Stimulated activated CD8-positive, alpha-beta memory T cell treated with anti-CD3 and anti-CD28 coated beads, Interleukin-12 subunit alpha, Interleukin-12 subunit beta, amount 100 ng/mL, for 24 hours (primary cell): Measurements from ENCODE around the gene SEC24D.
"Not testable (repeated sequence)": the region's sequence is repeated elsewhere in the genome, so short reads cannot be mapped to it uniquely, and the experiment has no call there.

Experiments
- DNase-seq: peaks from one replicate; pipeline ENCODE4 v3.0.0-alpha.2; 2020; ENCODE audit errors: extremely low read depth

Gene SEC24D

GRCh38 chr4:118811832-118812231 lies 24.1 kb downstream of the SEC24D start:
- DNase-seq: no peak

DNA sequence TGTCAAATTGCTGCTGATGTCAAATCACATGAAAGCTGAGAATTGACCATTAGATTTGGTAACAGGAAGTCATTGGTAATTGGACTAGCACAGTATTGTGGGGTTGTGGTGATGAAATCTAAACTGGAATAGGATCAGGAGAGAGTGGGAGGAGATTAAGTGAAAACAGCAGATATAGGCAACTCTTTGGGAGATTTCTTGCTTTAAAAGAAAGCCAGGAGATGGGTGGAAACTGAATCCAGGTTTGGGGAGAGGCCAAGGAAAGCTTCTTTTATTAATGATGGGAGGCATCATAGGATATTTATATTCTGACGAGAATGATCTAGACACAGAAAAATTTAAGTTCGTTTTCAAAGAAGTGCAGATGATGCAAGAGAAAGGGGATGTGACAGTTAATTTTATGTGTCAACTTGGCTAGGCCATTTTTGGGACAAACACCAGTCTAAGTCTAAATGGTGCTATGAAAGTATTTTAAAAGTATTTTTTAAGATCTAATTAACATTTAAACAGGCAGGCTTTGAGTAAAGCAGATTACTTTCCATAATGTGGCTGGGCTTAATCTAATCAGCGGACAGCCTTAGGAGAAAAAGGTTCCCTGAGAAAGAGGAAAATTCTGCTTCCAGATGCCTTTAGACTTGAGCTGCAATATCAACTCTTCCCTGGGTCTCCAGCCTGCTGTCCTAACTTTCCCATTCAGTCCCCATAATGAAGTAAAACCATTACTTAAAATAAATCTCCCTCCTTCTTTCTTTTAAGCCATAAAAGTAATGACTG lies 24.7 kb downstream of the SEC24D start:
- DNase-seq: no peak

- no peak for DNase-seq
These were observed 28.3 kb downstream of the SEC24D start for GRCh38 chr4:118807659-118808058.

GRCh38 chr4:118803253-118803652 lies 32.7 kb downstream of the SEC24D start:
- no peak for DNase-seq

- no peak for DNase-seq
These were observed 33.9 kb downstream of the SEC24D start for GRCh38 chr4:118801895-118802575.

- DNase-seq: no peak
These were observed 36.5 kb downstream of the SEC24D start for GRCh38 chr4:118799231-118799942.

DNA sequence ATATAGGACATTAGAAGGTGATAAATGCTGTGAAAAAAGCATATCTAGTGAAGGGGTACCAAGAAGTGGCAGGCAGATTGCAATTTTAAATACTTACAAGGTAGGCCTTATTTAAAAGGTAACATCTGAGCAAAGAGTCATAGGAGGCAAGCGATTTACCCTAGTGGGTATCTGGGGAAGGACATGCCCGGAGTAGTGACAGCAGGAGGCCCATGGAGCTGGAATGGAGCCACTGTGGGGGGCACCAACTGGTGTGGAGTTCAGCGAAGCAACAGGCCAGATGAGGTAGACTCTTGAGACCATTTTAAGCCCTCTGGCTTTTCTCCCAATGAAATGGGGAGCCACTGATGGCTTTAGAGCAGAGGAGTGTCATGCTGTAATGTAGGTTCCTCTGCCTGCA lies 37.3 kb downstream of the SEC24D start:
- DNase-seq: no peak

GRCh38 chr4:118797558-118798142 lies 38.3 kb downstream of the SEC24D start:
- DNase-seq: no peak

- not testable (repeated sequence) for DNase-seq
These were observed 44.1 kb downstream of the SEC24D start for GRCh38 chr4:118791690-118792446.

- no peak for DNase-seq
These were observed 45.4 kb downstream of the SEC24D start for GRCh38 chr4:118790544-118790943.

DNA sequence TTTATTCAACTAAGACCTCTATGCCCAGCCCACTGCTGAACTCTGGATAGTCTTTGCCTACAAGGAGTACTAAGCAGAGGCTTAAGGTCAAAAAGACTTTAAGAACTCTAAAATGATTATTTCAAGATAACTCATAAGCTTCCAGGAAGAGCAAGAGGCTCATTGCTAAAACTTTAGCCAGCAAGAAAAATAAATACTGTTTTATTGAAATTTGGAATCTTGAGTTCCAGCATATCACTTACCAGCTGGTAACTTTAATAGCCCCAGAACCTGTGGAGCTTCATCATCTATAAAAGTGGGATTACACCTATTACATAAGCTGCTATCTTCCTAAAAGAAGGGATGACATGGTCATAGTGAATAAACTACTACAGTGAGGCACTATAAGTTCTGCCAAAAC lies 47.0 kb downstream of the SEC24D start:
- DNase-seq: no peak

GRCh38 chr4:118787844-118788380 lies 48.0 kb downstream of the SEC24D start:
- no peak for DNase-seq

- DNase-seq: no peak
These were observed 51.1 kb downstream of the SEC24D start for GRCh38 chr4:118784776-118785175.

GRCh38 chr4:118783887-118784286 lies 52.0 kb downstream of the SEC24D start:
- no peak for DNase-seq

DNA sequence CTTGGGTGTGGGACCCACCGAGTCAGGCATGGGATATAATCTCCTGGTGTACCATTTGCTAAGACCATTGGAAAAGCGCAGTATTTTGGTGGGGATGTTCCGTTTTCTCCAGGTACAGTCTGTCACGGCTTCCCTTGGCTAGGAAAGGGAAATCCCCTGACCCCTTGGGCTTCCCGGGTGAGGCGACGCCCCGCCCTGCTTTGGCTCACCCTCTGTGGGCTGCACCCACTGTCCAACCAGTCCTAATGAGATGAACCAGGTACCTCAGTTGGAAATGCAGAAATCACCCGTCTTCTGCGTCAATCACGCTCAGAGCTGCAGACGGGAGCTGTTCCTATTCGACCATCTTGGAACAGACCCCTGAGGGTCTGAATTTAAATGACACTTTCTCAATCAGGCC lies 53.0 kb downstream of the SEC24D start:
- DNase-seq: not testable (repeated sequence)

GRCh38 chr4:118777649-118778048 lies 58.3 kb downstream of the SEC24D start:
- DNase-seq: not testable (repeated sequence)

DNA sequence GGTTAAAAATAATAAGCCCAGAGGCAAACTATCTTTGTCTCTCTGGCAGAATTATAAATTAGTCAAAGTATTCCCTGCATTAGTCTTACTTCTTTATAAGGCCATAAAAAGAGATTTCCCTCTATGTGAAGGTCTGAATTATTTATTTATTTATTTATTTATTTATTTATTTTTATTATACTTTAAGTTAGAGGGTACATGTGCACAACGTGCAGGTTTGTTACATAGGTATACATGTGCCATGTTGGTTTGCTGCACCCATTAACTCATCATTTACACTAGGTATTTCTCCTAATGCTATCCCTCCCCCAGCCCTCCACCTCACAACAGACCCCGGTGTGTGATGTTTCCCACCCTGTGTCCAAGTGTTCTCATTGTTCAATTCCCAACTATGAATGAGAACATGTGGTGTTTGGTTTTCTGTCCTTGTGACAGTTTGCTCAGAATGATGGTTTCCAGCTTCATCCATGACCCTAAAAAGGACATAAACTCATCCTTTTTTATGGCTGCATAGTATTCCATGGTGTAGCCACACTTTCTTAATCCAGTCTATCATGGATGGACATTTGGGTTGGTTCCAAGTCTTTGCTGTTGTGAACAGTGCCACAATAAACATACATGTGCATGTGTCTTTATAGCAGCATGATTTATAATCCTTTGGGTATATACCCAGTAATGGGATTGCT lies 58.8 kb downstream of the SEC24D start:
- DNase-seq: not testable (repeated sequence)

- no peak for DNase-seq
These were observed 59.6 kb downstream of the SEC24D start for GRCh38 chr4:118776157-118776954.

GRCh38 chr4:118775405-118775804 lies 60.5 kb downstream of the SEC24D start:
- no peak for DNase-seq

DNA sequence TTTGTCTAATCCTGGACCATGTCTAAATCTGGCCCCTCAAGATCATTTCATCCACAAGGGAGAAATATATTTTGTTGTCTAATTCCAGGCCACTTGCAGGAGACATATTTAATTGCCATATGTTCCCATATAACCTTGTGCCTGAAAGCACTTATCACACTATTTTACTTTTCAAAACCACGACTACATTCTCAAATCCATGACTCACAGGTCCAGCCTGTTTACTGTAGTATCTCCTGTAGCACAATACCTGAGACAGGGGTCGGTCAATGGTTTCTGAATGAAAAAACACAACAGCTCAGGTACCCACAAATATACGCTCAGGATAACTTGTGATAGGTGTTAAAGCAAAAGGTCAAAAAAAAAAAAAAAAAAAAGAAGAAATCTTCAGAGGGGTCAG lies 60.9 kb downstream of the SEC24D start:
- DNase-seq: no peak
